Osteocyte (in vitro differentiated cells): ENCODE data around the gene SIK3. TPM values are rescaled to one million over a fixed set of nuclear protein-coding genes. Genes with fewer than 3 reads are reported as not detected.

Source experiments
- DNase-seq: peaks from one replicate; pipeline ENCODE4 v3.0.0; 2021; ENCODE audit warnings: mixed read lengths; ENCODE audit not compliant: unreplicated experiment; ENCODE audit errors: extremely low spot score
- H3K27ac Mint-ChIP-seq: one replicate; pipeline ENCODE4 v1.8.0; 2021; ENCODE audit warnings: mild to moderate bottlenecking, mixed read lengths; ENCODE audit not compliant: unreplicated experiment
- H3K27me3 Mint-ChIP-seq: one replicate; pipeline ENCODE4 v1.8.0; 2021; ENCODE audit warnings: mixed read lengths; ENCODE audit not compliant: unreplicated experiment
- H3K36me3 Mint-ChIP-seq: one replicate; pipeline ENCODE4 v1.8.0; 2021; ENCODE audit warnings: mixed read lengths; ENCODE audit not compliant: unreplicated experiment
- H3K4me1 Mint-ChIP-seq: one replicate; pipeline ENCODE4 v1.8.0; 2021; ENCODE audit warnings: mixed read lengths; ENCODE audit not compliant: unreplicated experiment
- H3K4me3 Mint-ChIP-seq: one replicate; pipeline ENCODE4 v1.8.0; 2021; ENCODE audit warnings: mild to moderate bottlenecking, moderate library complexity, mixed read lengths; ENCODE audit not compliant: unreplicated experiment
- H3K9me3 Mint-ChIP-seq: one replicate; pipeline ENCODE4 v1.8.0; 2021; ENCODE audit warnings: mixed read lengths; ENCODE audit not compliant: unreplicated experiment
- CTCF ChIP-seq: fragments of 200-600 bp; sonication (generic); IDR thresholded peaks from 2 replicates; pipeline ENCODE4 v1.5.0; 2021; ENCODE audit warnings: antibody characterized with exemption, mild to moderate bottlenecking, moderate library complexity
- total RNA-seq: library from RNA; stranded (reverse); gene quantifications from 2 replicates; pipeline ENCODE4 v1.2.1, GENCODE V29; 2021

Gene SIK3
- total RNA-seq, 1 donor from 2014 or later: 29.5 TPM

- H3K27ac Mint-ChIP-seq: no peak overlapping the region
- H3K27me3 Mint-ChIP-seq: no peaks in the 10 kb centered on the region
- H3K9me3 Mint-ChIP-seq: no peaks in the 10 kb centered on the region
- no peak overlapping the region for H3K4me3 Mint-ChIP-seq
- H3K36me3 Mint-ChIP-seq: peaks cover 34% of the 10 kb centered on the region
- no peak for DNase-seq
- H3K4me1 Mint-ChIP-seq: peaks cover 11% of the 10 kb centered on the region
- no peak for TF ChIP-seq CTCF
Observed at GRCh38 chr11:116853461-116854073, 244.7 kb downstream of the SIK3 start.

GRCh38 chr11:116852261-116853031 is 245.8 kb downstream of the SIK3 start:
- Mint-ChIP-seq H3K9me3 (no peaks in the 10 kb centered on the region), H3K4me3 (no peak overlapping the region), H3K36me3 (peaks cover 27% of the 10 kb centered on the region), H3K4me1 (peaks cover 11% of the 10 kb centered on the region), H3K27ac (no peak overlapping the region), H3K27me3 (no peaks in the 10 kb centered on the region)
- no peak for DNase-seq
- TF ChIP-seq CTCF: no peak

GRCh38 chr11:116851626-116852025 is 246.6 kb downstream of the SIK3 start:
- Mint-ChIP-seq H3K4me3 (no peak overlapping the region), H3K36me3 (peaks cover 29% of the 10 kb centered on the region), H3K27me3 (no peaks in the 10 kb centered on the region), H3K9me3 (no peaks in the 10 kb centered on the region), H3K4me1 (peaks cover 11% of the 10 kb centered on the region), H3K27ac (no peak overlapping the region)
- no peak for DNase-seq
- no peak for TF ChIP-seq CTCF

- Mint-ChIP-seq H3K9me3 (no peaks in the 10 kb centered on the region), H3K4me3 (no peak overlapping the region), H3K27ac (no peak overlapping the region), H3K4me1 (peaks cover 9% of the 10 kb centered on the region), H3K27me3 (no peaks in the 10 kb centered on the region), H3K36me3 (peaks cover 34% of the 10 kb centered on the region)
- TF ChIP-seq CTCF: no peak
- DNase-seq: no peak
Observed at GRCh38 chr11:116849486-116849885, 248.7 kb downstream of the SIK3 start.

- Mint-ChIP-seq H3K27me3 (no peaks in the 10 kb centered on the region), H3K4me1 (peaks cover 9% of the 10 kb centered on the region), H3K27ac (no peak overlapping the region), H3K4me3 (no peak overlapping the region), H3K9me3 (no peaks in the 10 kb centered on the region), H3K36me3 (peaks cover 31% of the 10 kb centered on the region)
- no peak for TF ChIP-seq CTCF
- no peak for DNase-seq
Observed at GRCh38 chr11:116849060-116849459, 249.2 kb downstream of the SIK3 start.
